Ishikawa (cell line): ENCODE results near the gene IP6K3.

Experiments used
- CEBPB ChIP-seq: IDR thresholded peaks from 2 replicates; pipeline ENCODE4 v1.6.1; 2012
- CREB1 ChIP-seq: IDR thresholded peaks from 2 replicates; pipeline ENCODE4 v1.6.1; 2012; ENCODE audit warnings: low read depth
- EGR1 ChIP-seq: IDR thresholded peaks from 2 replicates; pipeline ENCODE4 v1.6.1; 2012
- EP300 ChIP-seq: IDR thresholded peaks from 2 replicates; pipeline ENCODE4 v1.6.1; 2012; ENCODE audit warnings: borderline replicate concordance
- FOXM1 ChIP-seq: IDR thresholded peaks from 2 replicates; pipeline ENCODE4 v1.6.1; 2012; ENCODE audit warnings: low read depth, borderline replicate concordance
- MAX ChIP-seq: IDR thresholded peaks from 2 replicates; pipeline ENCODE4 v1.6.1; 2012
- NFIC ChIP-seq: IDR thresholded peaks from 2 replicates; pipeline ENCODE4 v1.6.1; 2012
- RAD21 ChIP-seq: IDR thresholded peaks from 2 replicates; pipeline ENCODE4 v1.6.1; 2012; ENCODE audit warnings: low read depth
- REST ChIP-seq: IDR thresholded peaks from 2 replicates; pipeline ENCODE4 v1.6.1; 2012; ENCODE audit warnings: low read depth, mild to moderate bottlenecking
- TAF1 ChIP-seq: IDR thresholded peaks from 2 replicates; pipeline ENCODE4 v1.6.1; 2012; ENCODE audit warnings: low read depth, mild to moderate bottlenecking
- TCF12 ChIP-seq: IDR thresholded peaks from 2 replicates; pipeline ENCODE4 v1.6.1; 2012; ENCODE audit warnings: low read depth
- TEAD4 ChIP-seq: IDR thresholded peaks from 2 replicates; pipeline ENCODE4 v1.6.1; 2012
- USF1 ChIP-seq: IDR thresholded peaks from 2 replicates; pipeline ENCODE4 v1.6.1; 2012
- YY1 ChIP-seq: IDR thresholded peaks from 2 replicates; pipeline ENCODE4 v1.6.1; 2012; ENCODE audit warnings: low read depth
- ZBTB7A ChIP-seq: IDR thresholded peaks from 2 replicates; pipeline ENCODE4 v1.6.1; 2012; ENCODE audit warnings: low read depth

IP6K3 gene

GRCh38 chr6:33709605-33710295, 37.0 kb downstream of the IP6K3 start:
- TF ChIP-seq TEAD4 (no peak), EP300 (no peak), MAX (no peak), REST (no peak), TAF1 (no peak), USF1 (no peak), CREB1 (no peak), YY1 (no peak), TCF12 (no peak), ZBTB7A (no peak), RAD21 (no peak), NFIC (no peak), EGR1 (no peak), FOXM1 (no peak), CEBPB (no peak)

GRCh38 chr6:33708516-33709204, 38.0 kb downstream of the IP6K3 start:
- TF ChIP-seq REST = no peak
- TF ChIP-seq MAX = no peak
- TF ChIP-seq EGR1 = no peak
- TF ChIP-seq CEBPB = no peak
- no peak for TF ChIP-seq CREB1
- no peak for TF ChIP-seq EP300
- TF ChIP-seq RAD21 = no peak
- TF ChIP-seq USF1 = no peak
- TF ChIP-seq TCF12 = no peak
- TF ChIP-seq ZBTB7A = no peak
- TF ChIP-seq YY1 = no peak
- TF ChIP-seq NFIC = no peak

GRCh38 chr6:33707771-33708170, 38.9 kb downstream of the IP6K3 start:
- TF ChIP-seq EP300 (no peak), USF1 (no peak), ZBTB7A (no peak), MAX (no peak)

- no peak for TF ChIP-seq MAX
- TF ChIP-seq YY1 = no peak
- no peak for TF ChIP-seq FOXM1
- TF ChIP-seq TEAD4 = no peak
- no peak for TF ChIP-seq EGR1
- no peak for TF ChIP-seq CREB1
- TF ChIP-seq USF1 = no peak
- TF ChIP-seq TCF12 = no peak
- TF ChIP-seq RAD21 = no peak
- TF ChIP-seq NFIC = no peak
- no peak for TF ChIP-seq EP300
- TF ChIP-seq TAF1 = no peak
- no peak for TF ChIP-seq CEBPB
- no peak for TF ChIP-seq ZBTB7A
- no peak for TF ChIP-seq REST
These were observed 40.6 kb downstream of the IP6K3 start for GRCh38 chr6:33705955-33706725.
